HG03575 (cell line): ENCODE results near the gene ENC1.
A peak's percentile ranks its signal among the peaks of the same experiment; 100 is the strongest.

Source experiments
- ATAC-seq: cut with Tn5 transposase; IDR thresholded peaks from one replicate; pipeline ENCODE4 v1.9.1; 2021; ENCODE audit not compliant: unreplicated experiment, insufficient number of reproducible peaks, low FRiP score; ENCODE audit errors: extremely low read depth

The ENC1 gene

DNA sequence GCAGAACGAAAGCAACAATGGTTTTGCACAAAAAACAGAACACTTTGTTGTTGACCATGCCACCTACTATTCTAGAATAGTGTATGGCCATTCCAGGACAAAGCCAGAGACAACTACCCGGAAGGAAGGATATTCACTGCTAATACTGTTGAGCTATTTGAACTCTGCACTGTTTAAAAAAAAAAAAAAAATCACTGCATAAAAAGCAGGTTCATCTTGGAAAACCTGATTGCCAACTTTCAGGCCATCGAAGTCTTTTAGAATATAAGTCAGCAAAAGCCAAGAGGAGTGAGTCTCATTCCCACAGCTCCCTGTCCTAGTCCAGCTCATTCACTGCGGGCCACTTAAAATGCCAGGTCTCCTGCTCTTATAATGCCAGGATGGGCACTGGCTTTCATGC is 4.0 kb downstream of the ENC1 start:
- no peak for ATAC-seq

DNA sequence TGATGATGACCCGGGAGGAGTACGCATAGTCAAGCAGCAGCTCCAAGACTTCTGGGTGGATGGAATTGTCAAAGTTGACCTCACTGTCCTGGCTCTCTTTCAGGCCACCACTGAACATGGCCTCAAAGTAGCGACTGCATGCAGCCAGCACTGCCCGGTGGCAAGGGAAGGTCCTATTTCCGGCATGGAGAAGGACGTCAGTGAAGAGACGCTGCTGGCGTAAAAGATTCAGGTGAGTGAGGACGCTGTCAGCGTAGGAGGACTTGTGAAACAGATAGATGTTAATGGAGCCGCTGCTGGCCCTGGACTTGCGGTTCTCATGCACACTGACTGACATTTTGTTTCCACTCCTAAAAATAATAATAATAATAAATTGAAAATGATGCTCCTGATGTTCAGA is 4.4 kb downstream of the ENC1 start:
- ATAC-seq = no peak

DNA sequence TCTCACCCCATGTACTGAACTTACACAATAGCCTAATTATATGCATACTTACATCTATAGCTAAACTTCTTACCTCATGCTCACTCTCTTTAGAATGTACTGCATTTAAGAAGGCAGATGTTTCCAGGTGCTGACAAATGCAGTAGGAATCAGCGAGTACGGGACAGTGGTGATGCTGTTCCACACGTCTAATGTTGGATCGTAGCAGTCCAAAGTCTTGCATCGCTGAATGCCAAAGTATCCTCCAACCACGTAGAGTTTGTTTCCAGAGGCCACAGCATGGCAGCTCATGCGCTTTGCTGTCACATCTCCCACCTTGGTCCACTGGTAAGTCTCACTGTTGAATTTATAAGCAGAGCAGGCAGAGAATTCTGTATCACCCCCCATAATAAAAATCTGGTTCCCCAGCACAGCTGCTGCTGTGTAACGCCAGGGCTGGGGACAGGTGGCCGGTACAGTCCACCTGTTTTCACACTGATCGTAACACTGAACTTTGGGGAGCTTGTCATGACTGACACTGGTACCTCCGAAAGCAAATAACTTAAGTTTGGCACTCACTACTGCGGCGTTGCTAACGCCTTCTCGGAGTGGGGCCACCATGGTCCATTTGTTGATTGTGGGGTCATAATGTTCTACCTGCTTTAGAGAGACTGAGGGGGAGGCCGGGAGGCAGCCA is 5.8 kb downstream of the ENC1 start:
- no peak for ATAC-seq

DNA sequence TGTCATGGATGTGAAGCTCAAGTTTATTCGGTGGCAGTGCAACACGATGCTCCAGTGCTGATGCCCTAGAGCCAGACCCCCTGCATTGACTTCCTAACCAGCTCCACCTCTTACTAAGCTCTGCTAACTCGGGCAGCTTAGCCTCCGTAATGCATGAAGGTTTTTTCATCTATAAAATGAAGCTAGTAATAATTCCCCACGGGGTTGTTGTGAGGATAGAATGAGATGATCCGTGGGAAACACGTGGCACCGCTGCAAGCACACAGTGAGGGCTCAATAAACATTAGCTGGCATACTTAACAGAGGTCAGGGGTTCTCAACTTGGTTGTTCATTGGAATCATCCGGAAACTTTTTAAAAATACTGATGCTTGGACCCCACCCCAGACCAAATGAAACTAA is 6.8 kb downstream of the ENC1 start:
- ATAC-seq = no peak

DNA sequence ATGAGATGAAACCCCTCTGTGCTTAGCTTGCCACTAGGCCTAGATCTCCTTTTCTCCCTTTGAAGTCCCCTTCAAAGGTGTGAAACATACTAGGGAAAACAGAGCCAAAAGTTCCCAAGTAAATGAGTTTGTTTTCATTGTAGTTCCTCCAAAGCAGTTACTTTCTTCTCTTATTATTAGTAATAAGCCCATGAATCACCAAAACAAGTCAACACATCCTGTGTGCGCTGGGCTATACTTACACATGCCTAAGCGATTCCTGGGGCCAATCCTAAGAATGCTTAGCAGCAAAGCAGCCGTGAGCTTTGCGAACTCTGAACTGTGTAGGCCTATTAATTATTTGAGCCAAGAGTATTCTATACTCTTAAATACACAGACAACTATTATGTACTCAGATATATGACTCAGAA is 7.6 kb downstream of the ENC1 start:
- ATAC-seq = no peak

DNA sequence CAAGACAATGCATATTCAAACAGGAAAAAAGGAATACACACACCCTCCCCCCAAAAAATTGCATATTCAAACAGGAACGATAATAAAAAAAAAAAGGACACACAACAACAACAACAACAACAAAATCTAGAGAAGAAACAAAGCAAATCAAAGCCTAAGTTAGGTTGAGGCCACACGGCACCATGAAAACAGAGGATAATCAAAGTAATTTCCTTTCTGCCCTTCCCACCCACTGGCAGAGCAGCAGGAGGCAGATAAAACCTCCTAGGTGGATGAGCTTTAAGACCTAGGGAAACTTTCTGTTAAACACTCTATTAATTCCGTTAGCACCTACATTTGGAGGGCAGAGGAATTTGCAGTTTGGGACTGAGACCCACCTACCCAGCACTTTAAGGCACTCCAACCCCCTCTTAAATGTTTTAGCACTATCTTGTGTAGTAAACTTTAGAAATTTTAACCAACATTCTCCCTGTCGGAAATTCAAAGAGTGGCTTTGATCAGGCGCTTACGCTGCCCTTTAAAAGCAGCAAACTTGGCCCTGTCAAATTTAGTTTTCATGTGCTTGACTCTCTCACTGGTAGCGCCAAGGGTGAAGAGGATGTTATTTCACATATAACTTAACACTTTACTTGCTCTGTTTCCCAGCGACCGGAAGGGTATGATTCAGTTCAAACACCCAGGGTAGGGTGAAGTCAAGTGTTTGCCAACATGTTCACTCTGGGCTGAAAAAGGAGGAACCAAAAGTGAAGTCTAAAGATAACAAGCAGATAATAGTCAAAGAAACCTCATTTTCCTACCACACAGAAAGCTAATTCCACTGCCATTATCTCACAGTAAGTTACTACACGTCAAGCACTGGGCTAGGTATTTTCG is 9.2 kb downstream of the ENC1 start:
- ATAC-seq = peak; percentile 92

GRCh38 chr5:74630453-74631066 is 10.0 kb downstream of the ENC1 start:
- ATAC-seq = no peak

- ATAC-seq = no peak
Observed at GRCh38 chr5:74629326-74629725, 11.2 kb downstream of the ENC1 start.

GRCh38 chr5:74628359-74628758 is 12.2 kb downstream of the ENC1 start:
- ATAC-seq = no peak

GRCh38 chr5:74627646-74628279 is 12.8 kb downstream of the ENC1 start:
- no peak for ATAC-seq

DNA sequence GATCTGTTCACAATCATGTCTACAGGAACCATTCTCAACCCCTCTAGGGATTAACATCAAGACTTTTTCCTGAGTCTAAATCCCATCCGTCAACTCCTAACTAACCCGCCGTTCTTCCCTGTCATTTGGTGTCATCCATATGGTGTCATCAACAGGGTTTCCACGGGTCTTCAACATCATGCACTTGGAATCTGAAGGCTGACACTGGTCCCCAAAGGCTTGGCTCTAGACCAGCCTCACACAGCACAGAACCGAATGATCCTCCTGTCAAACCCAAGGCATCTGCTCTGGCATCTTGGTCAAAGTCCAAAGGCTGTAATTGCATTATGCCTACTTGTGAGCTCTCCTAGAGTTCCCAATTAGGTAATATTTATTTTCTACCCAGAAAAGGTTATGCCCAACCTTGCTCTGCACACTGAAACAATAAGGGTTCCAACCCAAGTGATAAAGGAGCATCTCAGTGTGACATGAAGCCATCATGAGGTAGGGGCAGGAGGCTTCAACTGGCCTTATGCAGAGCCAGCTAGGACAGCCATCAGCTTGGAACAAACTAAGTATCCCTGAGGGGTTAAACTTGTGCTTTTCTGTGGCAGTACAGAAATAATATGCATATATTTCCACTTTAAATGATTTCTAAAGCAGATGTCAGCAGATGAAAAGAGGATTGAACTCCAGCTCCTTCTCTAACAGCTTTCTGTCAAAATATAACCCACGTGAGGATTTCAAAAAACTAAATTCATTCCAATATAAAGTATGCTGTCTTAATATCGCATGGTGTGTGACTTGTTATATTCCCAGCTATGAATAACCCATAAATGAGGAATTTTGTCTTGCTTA is 13.9 kb downstream of the ENC1 start:
- ATAC-seq = no peak

GRCh38 chr5:74625742-74626241 is 14.7 kb downstream of the ENC1 start:
- ATAC-seq = no peak

GRCh38 chr5:74624931-74625505 is 15.5 kb downstream of the ENC1 start:
- ATAC-seq = no peak

GRCh38 chr5:74624501-74624900 is 16.0 kb downstream of the ENC1 start:
- ATAC-seq = no peak

DNA sequence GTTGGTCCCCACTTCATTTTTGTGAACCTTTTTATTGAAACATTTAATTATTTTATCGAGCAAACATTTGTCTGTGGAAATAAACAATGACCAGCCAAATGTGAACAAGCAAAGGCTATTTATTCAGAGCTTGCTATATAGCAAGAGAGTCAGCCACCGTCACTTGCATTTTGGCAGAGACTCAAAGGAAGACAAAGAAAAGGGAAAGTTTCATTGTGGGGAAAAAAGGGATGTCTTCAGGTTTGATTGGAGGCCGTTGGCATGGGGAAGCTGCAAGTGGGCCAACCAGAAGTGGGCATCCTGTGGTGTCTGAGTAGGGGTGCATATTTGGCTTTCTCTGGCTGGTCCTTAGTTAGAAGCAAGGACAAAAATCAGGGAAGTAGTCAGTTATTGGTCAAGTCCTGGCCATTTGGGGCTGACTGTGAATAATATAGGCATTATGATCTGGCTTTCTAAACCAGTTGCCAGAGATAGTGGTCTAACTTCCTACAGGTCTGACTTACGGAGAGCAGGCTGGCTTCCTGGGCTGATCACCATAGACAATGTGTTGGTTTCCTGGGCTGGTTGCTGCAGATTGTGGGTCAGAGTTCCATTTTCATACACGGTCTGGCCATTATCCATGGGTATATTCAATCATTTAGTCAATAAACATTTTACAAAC is 16.6 kb downstream of the ENC1 start:
- no peak for ATAC-seq

DNA sequence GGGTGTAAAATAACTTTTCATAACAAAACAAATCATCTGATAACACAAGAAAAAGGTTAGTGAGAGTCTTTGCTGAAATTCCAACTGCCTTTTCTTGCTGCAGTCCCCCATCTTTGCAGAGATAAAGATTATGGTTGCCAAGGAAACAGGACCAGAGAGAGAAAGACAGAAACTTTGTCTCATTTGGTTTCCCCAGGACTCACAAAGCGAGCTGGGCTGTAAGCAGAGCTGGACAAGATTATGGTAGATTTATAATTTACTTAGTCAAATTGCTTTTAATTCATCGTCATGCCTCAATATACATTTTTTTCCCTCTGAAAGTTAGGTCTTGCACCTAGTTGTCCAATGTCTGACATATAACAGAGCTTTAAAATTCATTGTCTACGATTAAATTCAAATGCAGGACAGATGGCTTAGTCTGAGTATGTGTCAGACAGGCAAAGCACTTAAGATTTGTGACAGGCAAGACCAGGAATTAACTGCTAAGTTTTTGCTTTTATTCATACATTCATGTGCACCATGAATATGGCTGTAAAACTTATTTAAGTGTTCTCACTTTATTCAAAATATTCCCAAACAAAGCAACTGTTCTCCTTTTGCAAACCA is 17.4 kb downstream of the ENC1 start:
- ATAC-seq = no peak

DNA sequence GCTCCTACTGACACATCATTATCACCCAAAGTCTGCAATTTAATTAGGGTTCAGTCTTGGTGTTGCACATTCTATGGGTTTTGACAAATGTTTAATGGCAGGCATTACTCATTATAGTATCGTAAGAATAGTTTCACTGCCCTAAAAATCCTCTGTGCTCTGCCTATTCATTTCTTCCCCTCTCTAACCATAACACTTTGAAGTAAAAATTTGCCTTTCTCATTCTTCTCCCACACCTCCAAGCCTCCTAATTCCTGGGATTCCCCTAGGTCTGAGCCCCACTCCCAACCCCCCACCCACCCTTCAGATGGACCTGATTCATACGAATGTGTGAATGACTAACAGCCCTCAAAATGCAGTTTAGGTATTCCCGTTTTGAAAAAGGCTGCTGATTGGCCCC is 18.4 kb downstream of the ENC1 start:
- ATAC-seq = no peak
